DMS 273 treated with DMSO at 0.1 percent for 48 hours (cell line): ENCODE data around the gene RNASE4.

Experiments used
- DNase-seq: peaks from one replicate; lab custom pipeline; 2025; lab: John Stamatoyannopoulos, UW

RNASE4 gene

DNA sequence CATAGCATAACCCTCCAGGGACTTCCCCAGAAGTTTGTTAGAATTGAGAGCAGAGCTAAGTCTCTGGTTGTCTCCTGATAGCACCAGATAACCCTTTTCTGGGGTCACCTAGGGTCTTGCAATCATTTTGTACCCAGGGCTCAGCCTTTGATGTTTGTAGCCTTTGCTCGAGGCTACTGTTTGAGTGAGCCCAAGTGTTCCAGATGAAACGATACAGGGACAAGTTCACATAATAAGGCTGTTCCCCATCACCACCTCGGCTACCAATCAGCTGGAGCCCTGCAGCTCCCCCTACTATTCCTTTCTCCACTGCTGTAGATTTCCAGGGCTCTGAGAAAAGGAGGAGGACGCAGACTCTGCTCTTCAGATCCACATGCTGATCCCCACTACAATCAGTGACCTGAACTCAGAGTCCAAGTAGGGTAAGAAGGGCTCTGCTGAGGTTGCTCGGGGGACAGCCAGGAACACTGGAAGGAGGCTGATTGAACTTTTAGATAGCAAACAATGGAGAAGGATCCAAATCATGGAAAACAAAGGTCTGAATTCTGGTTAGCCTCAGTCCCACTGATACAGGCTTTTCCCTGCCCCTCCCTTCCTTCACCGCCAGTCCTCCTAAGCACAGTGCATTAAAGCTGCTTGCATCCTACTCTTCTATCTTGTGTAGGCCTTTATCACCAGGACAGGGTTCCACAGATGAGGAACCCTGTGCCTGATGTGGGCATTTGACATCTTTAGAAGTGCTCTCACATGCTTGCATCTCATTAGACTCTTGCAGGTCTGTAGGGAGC is 61.4 kb downstream of the RNASE4 start, which contains the start of gene EDDM3A:
Gene EDDM3A, plus strand, starts transcription at position 317 of the 788 bp plus-strand sequence. CDS start 1,694 bp downstream, outside the sequence.
- DNase-seq: no peak

DNA sequence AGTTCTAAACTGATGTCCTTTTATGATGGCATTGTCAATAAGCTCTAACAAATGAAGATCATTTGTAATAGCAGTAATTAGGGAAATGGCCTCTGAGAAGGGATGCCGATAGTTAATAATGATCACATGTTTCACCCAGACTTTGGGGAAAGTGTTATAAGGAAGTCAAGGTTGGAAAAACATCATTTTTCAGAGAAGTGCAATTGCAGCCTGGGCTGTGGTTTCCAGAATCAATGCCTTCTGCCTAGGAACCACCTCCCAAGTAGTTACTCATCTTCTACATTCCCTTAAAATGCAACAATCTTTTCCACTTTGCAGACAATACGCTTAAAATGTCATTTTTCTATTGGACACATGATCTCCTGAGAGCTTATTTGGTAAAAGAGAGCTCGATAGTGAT is 62.2 kb downstream of the RNASE4 start:
- no peak for DNase-seq

GRCh38 chr14:20748439-20748838 is 64.1 kb downstream of the RNASE4 start:
- no peak for DNase-seq

GRCh38 chr14:20750194-20750593 is 65.8 kb downstream of the RNASE4 start:
- no peak for DNase-seq
